ENCODE measurements around the gene A3GALT2.
"Not testable (repeated sequence)": the region's sequence is repeated elsewhere in the genome, so short reads cannot be mapped to it uniquely, and the experiment has no call there.

A3GALT2 gene

GRCh38 chr1:33311706-33312412, 9.0 kb downstream of the A3GALT2 start:
- H3F3A ChIP-seq (ENCODE audit: control insufficient read depth, insufficient read depth): no peaks in the 10 kb centered on the region
- H3K4me3 ChIP-seq (ENCODE audit: low read length): no peak overlapping the region
- H4K20me1 ChIP-seq (ENCODE audit: control insufficient read depth, insufficient read depth, low read depth, low read length): no peaks in the 10 kb centered on the region
- TF ChIP-seq EZH2phosphoT487 (IDR thresholded peaks at IDR 0.05; ENCODE audit: borderline replicate concordance, low read length): no peak
- no peak for TF ChIP-seq CTCF (IDR thresholded peaks at IDR 0.05; ENCODE audit: low read depth, low read length, poor library complexity, severe bottlenecking)
- peaks cover 9% of the 10 kb centered on the region for H3K27me3 ChIP-seq (ENCODE audit: control insufficient read depth, low read length)
- no peak overlapping the region for H3K27ac ChIP-seq (ENCODE audit: low read depth, low read length)
- H3K36me3 ChIP-seq (ENCODE audit: control insufficient read depth, low read length): no peaks in the 10 kb centered on the region
- no peaks in the 10 kb centered on the region for H3K9me2 ChIP-seq (replicated peaks; ENCODE audit: control insufficient read depth, low read length)
- H3K79me2 ChIP-seq (ENCODE audit: control insufficient read depth, low read length): no peaks in the 10 kb centered on the region
- no peak overlapping the region for H3K4me2 ChIP-seq (ENCODE audit: low read length)
- H3K9me3 ChIP-seq (ENCODE audit: control insufficient read depth, insufficient read depth, low read length): no peaks in the 10 kb centered on the region
- no peaks in the 10 kb centered on the region for H3K4me1 ChIP-seq (ENCODE audit: control insufficient read depth, low read length)

GRCh38 chr1:33310702-33311101, 10.2 kb downstream of the A3GALT2 start:
- Histone ChIP-seq H3K79me2 (ENCODE audit: control insufficient read depth, low read length) (no peaks in the 10 kb centered on the region), H3K4me2 (ENCODE audit: low read length) (no peak overlapping the region), H3K36me3 (ENCODE audit: control insufficient read depth, low read length) (no peaks in the 10 kb centered on the region), H3K9me3 (ENCODE audit: control insufficient read depth, insufficient read depth, low read length) (no peaks in the 10 kb centered on the region), H3F3A (ENCODE audit: control insufficient read depth, insufficient read depth) (no peaks in the 10 kb centered on the region), H4K20me1 (ENCODE audit: control insufficient read depth, insufficient read depth, low read depth, low read length) (no peaks in the 10 kb centered on the region), H3K27ac (ENCODE audit: low read depth, low read length) (no peak overlapping the region), H3K4me1 (ENCODE audit: control insufficient read depth, low read length) (peaks cover 5% of the 10 kb centered on the region; the same call in 1 of the 2 replicates), H3K9me2 (replicated peaks; ENCODE audit: control insufficient read depth, low read length) (no peaks in the 10 kb centered on the region), H3K27me3 (ENCODE audit: control insufficient read depth, low read length) (peaks cover 2% of the 10 kb centered on the region), H3K4me3 (ENCODE audit: low read length) (no peak overlapping the region)
- no peak for TF ChIP-seq CTCF (IDR thresholded peaks at IDR 0.05; ENCODE audit: low read depth, low read length, poor library complexity, severe bottlenecking)

GRCh38 chr1:33309351-33309750, 11.5 kb downstream of the A3GALT2 start:
- H3K36me3 ChIP-seq (ENCODE audit: control insufficient read depth, low read length); H3K79me2 ChIP-seq (ENCODE audit: control insufficient read depth, low read length); H3K4me3 ChIP-seq (ENCODE audit: low read length); H3K27me3 ChIP-seq (ENCODE audit: control insufficient read depth, low read length); H3K9me2 ChIP-seq (replicated peaks; ENCODE audit: control insufficient read depth, low read length); H3F3A ChIP-seq (ENCODE audit: control insufficient read depth, insufficient read depth); H3K27ac ChIP-seq (ENCODE audit: low read depth, low read length); H4K20me1 ChIP-seq (ENCODE audit: control insufficient read depth, insufficient read depth, low read depth, low read length); H3K4me1 ChIP-seq (ENCODE audit: control insufficient read depth, low read length); H3K9me3 ChIP-seq (ENCODE audit: control insufficient read depth, insufficient read depth, low read length); H3K4me2 ChIP-seq (ENCODE audit: low read length): not testable (repeated sequence)

- H3K9me3 ChIP-seq (ENCODE audit: control insufficient read depth, insufficient read depth, low read length): no peaks in the 10 kb centered on the region
- no peaks in the 10 kb centered on the region for H3K36me3 ChIP-seq (ENCODE audit: control insufficient read depth, low read length)
- TF ChIP-seq EZH2phosphoT487 (IDR thresholded peaks at IDR 0.05; ENCODE audit: borderline replicate concordance, low read length) (no peak), CTCF (IDR thresholded peaks at IDR 0.05; ENCODE audit: low read depth, low read length, poor library complexity, severe bottlenecking) (no peak)
- no peaks in the 10 kb centered on the region for H3K27me3 ChIP-seq (ENCODE audit: control insufficient read depth, low read length)
- no peaks in the 10 kb centered on the region for H3K79me2 ChIP-seq (ENCODE audit: control insufficient read depth, low read length)
- no peak overlapping the region for H3K4me2 ChIP-seq (ENCODE audit: low read length)
- no peaks in the 10 kb centered on the region for H4K20me1 ChIP-seq (ENCODE audit: control insufficient read depth, insufficient read depth, low read depth, low read length)
- no peak overlapping the region for H3K27ac ChIP-seq (ENCODE audit: low read depth, low read length)
- H3K4me3 ChIP-seq (ENCODE audit: low read length): no peak overlapping the region
- no peaks in the 10 kb centered on the region for H3F3A ChIP-seq (ENCODE audit: control insufficient read depth, insufficient read depth)
- no peaks in the 10 kb centered on the region for H3K9me2 ChIP-seq (replicated peaks; ENCODE audit: control insufficient read depth, low read length)
- peaks cover 5% of the 10 kb centered on the region; the same call in 1 of the 2 replicates for H3K4me1 ChIP-seq (ENCODE audit: control insufficient read depth, low read length)
Measured at GRCh38 chr1:33307494-33307864, 13.4 kb downstream of the A3GALT2 start.
